PFSK-1 (cell line): ENCODE results near the gene WBP4.

Experiments used
- FOXP2 ChIP-seq: optimal IDR thresholded peaks from 2 replicates; pipeline ENCODE3; 2011; ENCODE audit warnings: borderline replicate concordance, control low read depth, inconsistent platforms; ENCODE audit not compliant: insufficient read depth; ENCODE audit errors: extremely low read length, extremely low read depth
- POLR2AphosphoS5 ChIP-seq: IDR thresholded peaks from 2 replicates; pipeline ENCODE4 v1.6.1; 2012; ENCODE audit warnings: low read depth, mild to moderate bottlenecking, control low read depth, low read length, moderate library complexity
- REST ChIP-seq, 2 experiments: IDR thresholded peaks; 2 replicates each; pipeline versions ENCODE4 v1.6.1 to v1.8.0; 2011 to 2012; ENCODE audit warnings: low read depth in 2 of 2, low read length in 2 of 2, control low read depth in 1 of 2, inconsistent platforms in 1 of 2, mild to moderate bottlenecking in 1 of 2, moderate library complexity in 1 of 2; ENCODE audit not compliant: insufficient read depth in 1 of 2
- SIN3A ChIP-seq: IDR thresholded peaks from 2 replicates; pipeline ENCODE4 v1.6.1; 2012; ENCODE audit warnings: mild to moderate bottlenecking, low read length, moderate library complexity, borderline replicate concordance; ENCODE audit not compliant: insufficient read depth
- TAF1 ChIP-seq: IDR thresholded peaks from 2 replicates; pipeline ENCODE4 v1.6.1; 2012; ENCODE audit warnings: low read length, control low read depth, borderline replicate concordance; ENCODE audit not compliant: insufficient read depth

The WBP4 gene

GRCh38 chr13:41098761-41099160 lies 37.5 kb downstream of the WBP4 start:
- no peak for TF ChIP-seq FOXP2
- no peak for TF ChIP-seq TAF1
- TF ChIP-seq POLR2AphosphoS5: no peak
- TF ChIP-seq SIN3A: no peak
- TF ChIP-seq REST (IDR thresholded peaks at IDR 0.05; ENCODE audit: insufficient read depth in 1 of 2, low read depth in 2 of 2, low read length in 2 of 2): no peak

GRCh38 chr13:41099986-41100385 lies 38.7 kb downstream of the WBP4 start:
- no peak for TF ChIP-seq SIN3A
- TF ChIP-seq TAF1: no peak
- no peak for TF ChIP-seq POLR2AphosphoS5
- no peak for TF ChIP-seq FOXP2
- no peak for TF ChIP-seq REST (IDR thresholded peaks at IDR 0.05; ENCODE audit: insufficient read depth in 1 of 2, low read depth in 2 of 2, low read length in 2 of 2)

GRCh38 chr13:41107104-41107571 lies 45.8 kb downstream of the WBP4 start:
- TF ChIP-seq SIN3A (no peak), TAF1 (no peak), FOXP2 (no peak), POLR2AphosphoS5 (no peak), REST (IDR thresholded peaks at IDR 0.05; ENCODE audit: insufficient read depth in 1 of 2, low read depth in 2 of 2, low read length in 2 of 2) (no peak)

- no peak for TF ChIP-seq REST (IDR thresholded peaks at IDR 0.05; ENCODE audit: insufficient read depth in 1 of 2, low read depth in 2 of 2, low read length in 2 of 2)
- no peak for TF ChIP-seq POLR2AphosphoS5
- TF ChIP-seq SIN3A: no peak
- TF ChIP-seq TAF1: no peak
- no peak for TF ChIP-seq FOXP2
These were observed 46.3 kb downstream of the WBP4 start for GRCh38 chr13:41107584-41108014.

GRCh38 chr13:41111454-41111853 lies 50.1 kb downstream of the WBP4 start:
- TF ChIP-seq POLR2AphosphoS5: no peak
- no peak for TF ChIP-seq SIN3A
- no peak for TF ChIP-seq FOXP2
- no peak for TF ChIP-seq REST (IDR thresholded peaks at IDR 0.05; ENCODE audit: insufficient read depth in 1 of 2, low read depth in 2 of 2, low read length in 2 of 2)
- TF ChIP-seq TAF1: no peak
